ENCODE results near the gene DOCK4. TPM values are rescaled to one million over a fixed set of nuclear protein-coding genes. Genes with fewer than 3 reads are reported as not detected.

The DOCK4 gene
- total RNA-seq, 1 donor from 2014 or later, result 0.73 TPM

GRCh38 chr7:111711426-111712065 is 494.7 kb downstream of the DOCK4 start:
- intact Hi-C loops (cut with micrococcal nuclease), result no loop called here
- TF ChIP-seq CTCF (IDR thresholded peaks at IDR 0.05), result no peak
- ATAC-seq (ENCODE audit: low read depth), result no peak
- no peak for DNase-seq
- Mint-ChIP-seq H3K9me3 (no peaks in the 10 kb centered on the region), H3K36me3 (ENCODE audit: low read depth) (no peaks in the 10 kb centered on the region), H3K27ac (no peak overlapping the region), H3K4me1 (no peaks in the 10 kb centered on the region), H3K4me3 (no peak overlapping the region), H3K27me3 (peaks cover 8% of the 10 kb centered on the region)
- POLR2A ChIA-PET, result no interaction called here
- CTCF ChIA-PET, result interaction anchor here (0.7 kb wide), 1 partner anchor 41 kb away, joined by 3 read pairs; no protein-coding TSS in a partner anchor

- no peaks in the 10 kb centered on the region for H3K4me1 Mint-ChIP-seq
These were observed 495.3 kb downstream of the DOCK4 start for GRCh38 chr7:111710839-111711380.

GRCh38 chr7:111708072-111708471 is 498.1 kb downstream of the DOCK4 start:
- H3K4me3 Mint-ChIP-seq, result no peak overlapping the region
- CTCF ChIA-PET, result no interaction called here

More at GRCh38 chr7:111710839-111711380, 495.3 kb downstream of the DOCK4 start:
- Mint-ChIP-seq H3K27ac (no peak overlapping the region), H3K9me3 (no peaks in the 10 kb centered on the region), H3K36me3 (ENCODE audit: low read depth) (no peaks in the 10 kb centered on the region), H3K4me3 (no peak overlapping the region), H3K27me3 (peaks cover 8% of the 10 kb centered on the region)
- intact Hi-C loops (cut with micrococcal nuclease), result no loop called here
- DNase-seq (no peak), ATAC-seq (ENCODE audit: low read depth) (no peak)
- POLR2A ChIA-PET, result no interaction called here
- CTCF ChIA-PET, result interaction anchor here (0.7 kb wide), 1 partner anchor 42 kb away, joined by 3 read pairs; no protein-coding TSS in a partner anchor
- no peak for TF ChIP-seq CTCF (IDR thresholded peaks at IDR 0.05)

GRCh38 chr7:111705807-111706206 is 500.4 kb downstream of the DOCK4 start:
- ChIA-PET CTCF (no interaction called here), POLR2A (no interaction called here)
- Mint-ChIP-seq H3K27ac (no peak overlapping the region), H3K4me1 (no peaks in the 10 kb centered on the region), H3K4me3 (no peak overlapping the region), H3K9me3 (peaks cover 1% of the 10 kb centered on the region), H3K27me3 (peaks cover 12% of the 10 kb centered on the region), H3K36me3 (ENCODE audit: low read depth) (no peaks in the 10 kb centered on the region)
- intact Hi-C loops (cut with micrococcal nuclease), result no loop called here
- ATAC-seq (ENCODE audit: low read depth), result no peak
- no peak for DNase-seq
- TF ChIP-seq CTCF (IDR thresholded peaks at IDR 0.05), result no peak

More at GRCh38 chr7:111708072-111708471, 498.1 kb downstream of the DOCK4 start:
- Mint-ChIP-seq H3K9me3 (no peaks in the 10 kb centered on the region), H3K27me3 (peaks cover 13% of the 10 kb centered on the region), H3K4me1 (no peaks in the 10 kb centered on the region), H3K27ac (no peak overlapping the region), H3K36me3 (ENCODE audit: low read depth) (no peaks in the 10 kb centered on the region)
- ATAC-seq (ENCODE audit: low read depth) (no peak), DNase-seq (no peak)
- POLR2A ChIA-PET, result no interaction called here
- intact Hi-C loops (cut with micrococcal nuclease), result no loop called here
- no peak for TF ChIP-seq CTCF (IDR thresholded peaks at IDR 0.05)

GRCh38 chr7:111697771-111698170 is 508.4 kb downstream of the DOCK4 start:
- ATAC-seq (ENCODE audit: low read depth), result no peak
- Mint-ChIP-seq H3K4me3 (no peak overlapping the region), H3K4me1 (no peaks in the 10 kb centered on the region), H3K9me3 (peaks cover 1% of the 10 kb centered on the region), H3K36me3 (ENCODE audit: low read depth) (no peaks in the 10 kb centered on the region), H3K27me3 (no peaks in the 10 kb centered on the region), H3K27ac (no peak overlapping the region)
- intact Hi-C loops (cut with micrococcal nuclease), result no loop called here
- CTCF ChIA-PET, result no interaction called here
- POLR2A ChIA-PET, result no interaction called here
- DNase-seq, result no peak
- no peak for TF ChIP-seq CTCF (IDR thresholded peaks at IDR 0.05)
